Vagina (tissue), 2 donors: ENCODE data around the gene TNNI2.

ENCODE experiments used
- POLR2A ChIP-seq, 2 donors: fragments of 450-650 bp; IDR thresholded peaks; one replicate each; pipeline ENCODE4 v1.6.1; 2017; ENCODE audit warnings: antibody characterized with exemption in 2 of 2, mild to moderate bottlenecking in 2 of 2, moderate library complexity in 2 of 2
- TF ChIP-seq, protein P1 (sequence below), 3 experiments: fragments of 450-650 bp in 2 of 3; fragments of 200-600 bp in 1 of 3; sonication (generic) in 1 of 3; IDR thresholded peaks; one replicate each; pipeline ENCODE4 v1.5.1; 2017 to 2019; ENCODE audit warnings: antibody characterized with exemption in 3 of 3, mild to moderate bottlenecking in 2 of 3, moderate library complexity in 2 of 3

DNA sequence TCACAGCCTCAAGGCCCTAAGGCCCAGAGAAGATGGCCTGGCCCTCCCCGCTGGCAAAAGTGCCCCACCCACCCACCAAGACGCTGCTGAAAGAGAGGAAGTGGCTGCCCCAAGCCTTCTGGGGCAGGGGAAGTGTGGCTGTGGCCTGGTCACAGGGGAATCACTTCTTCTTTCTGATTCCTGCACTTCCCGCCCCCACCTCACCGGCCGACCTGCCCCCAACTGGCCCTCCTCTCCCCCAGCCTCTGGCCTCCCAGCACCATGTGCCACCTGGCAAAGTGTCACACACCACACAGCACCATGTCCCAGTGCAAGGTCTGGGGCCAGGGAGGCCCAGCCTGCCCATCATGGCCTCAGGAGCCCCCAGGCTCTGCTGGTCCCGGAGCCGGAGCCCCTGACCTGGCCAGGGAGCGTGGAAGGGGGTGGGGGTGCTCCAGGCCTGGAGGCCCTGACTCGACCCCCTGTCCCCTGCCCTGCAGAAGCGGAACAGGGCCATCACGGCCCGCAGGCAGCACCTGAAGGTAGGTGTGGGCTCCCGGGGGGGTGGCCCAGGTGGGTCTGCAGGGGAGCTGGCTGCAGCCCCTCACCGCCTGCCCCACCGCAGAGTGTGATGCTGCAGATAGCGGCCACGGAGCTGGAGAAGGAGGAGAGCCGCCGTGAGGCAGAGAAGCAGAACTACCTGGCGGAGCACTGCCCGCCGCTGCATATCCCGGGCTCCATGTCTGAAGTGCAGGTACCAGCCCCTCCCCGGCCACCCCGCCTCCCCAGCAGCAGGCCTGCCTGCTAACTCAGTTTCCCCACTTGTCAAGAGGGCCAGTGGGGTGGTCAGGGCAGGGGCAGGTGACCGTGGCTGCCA lies 1.4 kb downstream of the TNNI2 start:
- TF ChIP-seq, protein P1, sequence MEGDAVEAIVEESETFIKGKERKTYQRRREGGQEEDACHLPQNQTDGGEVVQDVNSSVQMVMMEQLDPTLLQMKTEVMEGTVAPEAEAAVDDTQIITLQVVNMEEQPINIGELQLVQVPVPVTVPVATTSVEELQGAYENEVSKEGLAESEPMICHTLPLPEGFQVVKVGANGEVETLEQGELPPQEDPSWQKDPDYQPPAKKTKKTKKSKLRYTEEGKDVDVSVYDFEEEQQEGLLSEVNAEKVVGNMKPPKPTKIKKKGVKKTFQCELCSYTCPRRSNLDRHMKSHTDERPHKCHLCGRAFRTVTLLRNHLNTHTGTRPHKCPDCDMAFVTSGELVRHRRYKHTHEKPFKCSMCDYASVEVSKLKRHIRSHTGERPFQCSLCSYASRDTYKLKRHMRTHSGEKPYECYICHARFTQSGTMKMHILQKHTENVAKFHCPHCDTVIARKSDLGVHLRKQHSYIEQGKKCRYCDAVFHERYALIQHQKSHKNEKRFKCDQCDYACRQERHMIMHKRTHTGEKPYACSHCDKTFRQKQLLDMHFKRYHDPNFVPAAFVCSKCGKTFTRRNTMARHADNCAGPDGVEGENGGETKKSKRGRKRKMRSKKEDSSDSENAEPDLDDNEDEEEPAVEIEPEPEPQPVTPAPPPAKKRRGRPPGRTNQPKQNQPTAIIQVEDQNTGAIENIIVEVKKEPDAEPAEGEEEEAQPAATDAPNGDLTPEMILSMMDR (IDR thresholded peaks at IDR 0.05), result no peak
- no peak for TF ChIP-seq POLR2A (IDR thresholded peaks at IDR 0.05)
